GM12878 (cell line): ENCODE results near the gene LARP1B. TPM values are rescaled to one million over a fixed set of nuclear protein-coding genes. Genes with fewer than 3 reads are reported as not detected.
"Not testable (repeated sequence)": the region's sequence is repeated elsewhere in the genome, so short reads cannot be mapped to it uniquely, and the experiment has no call there.

Source experiments
- ATAC-seq: fragments of 200-7000 bp; cut with Tn5 transposase; 3 replicates; pipeline ENCODE4 v1.9.1; 2020; ENCODE audit warnings: mild to moderate bottlenecking, moderate library complexity
- BruUV-seq: library from RNA; stranded (reverse); fragments of 400-500 nt; replicated peaks from 2 replicates; lab custom pipeline; 2021; lab: Mats Ljungman, UMichigan
- CTCF ChIA-PET: fragments of 300-600 bp; sonication (Branson Sonifier 250); formaldehyde crosslinking; extraction: SDS; loops from one replicate; lab custom pipeline; 2021; ENCODE audit warnings: inconsistent platforms; lab: Yijun Ruan, JAX
- POLR2A ChIA-PET: fragments of 350-600 bp; formaldehyde crosslinking; extraction: SDS; loops from one replicate; lab custom pipeline; 2021; ENCODE audit warnings: inconsistent platforms; lab: Charles Lee
- RAD21 ChIA-PET: fragments of 300-600 bp; sonication (Branson Sonifier 250); formaldehyde crosslinking; loops from one replicate; lab custom pipeline; 2023; ENCODE audit warnings: antibody characterized with exemption; ENCODE audit not compliant: unreplicated experiment; lab: Charles Lee
- SMC1A ChIA-PET: fragments of 300-600 bp; sonication (Branson Sonifier 250); formaldehyde crosslinking; loops from one replicate; lab custom pipeline; 2023; ENCODE audit not compliant: unreplicated experiment, uncharacterized antibody; lab: Charles Lee
- DNase-seq: peaks from one replicate; pipeline ENCODE4 v3.0.0-alpha.2; 2011; ENCODE audit warnings: low read depth, low spot score
- FAIRE-seq: peaks from 3 replicates; lab custom pipeline; 2011; peaks lifted over from hg19 to GRCh38; lab: Jason Lieb, UNC
- H2AFZ ChIP-seq: 2 replicates; pipeline ENCODE4 v1.6.0; 2011; ENCODE audit warnings: low read depth, low read length, control low read depth; ENCODE audit not compliant: control insufficient read depth
- H3K27ac ChIP-seq: 2 replicates; pipeline ENCODE4 v1.5.1; 2011; ENCODE audit warnings: control low read depth; ENCODE audit not compliant: control insufficient read depth, insufficient read depth
- H3K27me3 ChIP-seq, 2 experiments: replicated peaks in 1 of 2; 2 replicates each; pipeline versions ENCODE4 v1.6.0 to v1.6.1; 2011; ENCODE audit warnings: low read length in 1 of 2; ENCODE audit not compliant: control insufficient read depth in 2 of 2, insufficient read depth in 2 of 2
- H3K36me3 ChIP-seq, 2 experiments: 2 replicates each; pipeline ENCODE4 v1.5.1; 2011; ENCODE audit warnings: low read length in 1 of 2; ENCODE audit not compliant: control insufficient read depth in 2 of 2, insufficient read depth in 2 of 2
- H3K4me1 ChIP-seq: 2 replicates; pipeline ENCODE4 v1.6.1; 2011; ENCODE audit warnings: mild to moderate bottlenecking, low read length, moderate library complexity, mixed read lengths; ENCODE audit not compliant: control insufficient read depth, insufficient read depth
- H3K4me2 ChIP-seq: 2 replicates; pipeline ENCODE4 v1.6.0; 2011; ENCODE audit warnings: control low read depth; ENCODE audit not compliant: control insufficient read depth, insufficient read depth
- H3K4me3 ChIP-seq: fragments of 200-600 bp; sonication (generic); 2 replicates; pipeline ENCODE4 v1.5.1; 2016
- H3K79me2 ChIP-seq: 2 replicates; pipeline ENCODE4 v1.6.0; 2011; ENCODE audit warnings: low read length; ENCODE audit not compliant: control insufficient read depth, insufficient read depth
- H3K9ac ChIP-seq: 2 replicates; pipeline ENCODE4 v1.8.0; 2011; ENCODE audit warnings: low read length, control low read depth, mixed read lengths; ENCODE audit not compliant: control insufficient read depth, insufficient read depth
- H3K9me3 ChIP-seq: replicated peaks from 3 replicates; pipeline ENCODE4 v1.5.1; 2011; ENCODE audit warnings: mild to moderate bottlenecking, low read length; ENCODE audit not compliant: control insufficient read depth, insufficient read depth
- H4K20me1 ChIP-seq: 2 replicates; pipeline ENCODE4 v1.6.0; 2011; ENCODE audit not compliant: control insufficient read depth, insufficient read depth
- WGBS: methylation state at CpG from one replicate; pipeline ENCODE4 v1.1.6; 2016; ENCODE audit warnings: low lambda C conversion rate; ENCODE audit not compliant: insufficient replicate concordance, insufficient coverage; ENCODE audit errors: missing lambda C conversion rate; 5-methylcytosine and 5-hydroxymethylcytosine counted together
- in situ Hi-C: fragments of 300-500 bp; cut with MboI; formaldehyde crosslinking; loops from 9 replicates; pipeline ENCODE4 v1.14.3; 2018; ENCODE audit warnings: mixed read lengths
- intact Hi-C: fragments of 100-400 bp; cut with micrococcal nuclease; formaldehyde crosslinking; loops from one replicate; pipeline ENCODE4 v1.14.2; 2022; ENCODE audit not compliant: unreplicated experiment
- polyA plus RNA-seq, 11 experiments: library from polyadenylated mRNA; depleted of rRNA in 4 of 11; unstranded in 6 of 11; stranded (reverse) in 5 of 11; fragments of >200 nt; fragmentation: Nextera tagmentation in 4 of 11; fragmentation: Illumina TruSeq in 1 of 11; extraction: Ambion mirVana in 4 of 11; extraction: Trizol in 1 of 11; gene quantifications; 1 replicate in 1 of 11; 2 replicates in 10 of 11; pipeline versions ENCODE4 v1.2.1 to v1.2.3, GENCODE V29; 2011 to 2016; ENCODE audit warnings: inconsistent platforms in 2 of 11, missing spikeins in 2 of 11, low read depth in 1 of 11
- total RNA-seq, 4 experiments: library from RNA; depleted of rRNA in 3 of 4; stranded (reverse); fragments of >200 nt in 3 of 4; fragmentation: Illumina TruSeq in 1 of 4; extraction: Trizol in 1 of 4; gene quantifications; 2 replicates each; pipeline versions ENCODE4 v1.2.1 to v1.2.3, GENCODE V29; 2013 to 2021

LARP1B gene
- total and polyA plus RNA-seq, 10 of the 15 experiments (the other 5 are each of a cell fraction or from before 2014, with no cell fraction given) = 9.2 to 30.9 (median 14.7) TPM

DNA sequence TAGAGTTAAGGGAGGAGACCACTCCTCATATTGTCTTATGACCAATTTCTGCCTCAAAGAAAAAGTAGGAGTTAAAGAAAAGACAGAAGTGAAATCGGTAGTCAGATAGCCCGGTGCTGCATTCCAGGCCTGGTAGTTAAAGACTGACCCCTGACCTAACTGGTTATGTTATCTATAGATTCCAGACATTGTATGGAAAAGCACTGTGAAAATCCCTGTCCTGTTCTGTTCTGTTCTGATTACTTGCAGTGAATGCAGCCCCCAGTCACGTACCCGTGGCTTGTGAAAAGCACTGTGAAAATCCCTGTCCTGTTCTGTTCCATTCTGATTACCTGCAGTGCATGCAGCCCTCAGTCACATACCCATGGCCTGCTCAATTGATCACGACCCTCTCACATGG is 198.8 kb downstream of the LARP1B start:
- H3K4me1 ChIP-seq, DNase-seq, H3K4me3 ChIP-seq, H3K27me3 ChIP-seq, H3K36me3 ChIP-seq, in situ Hi-C loops, H3K4me2 ChIP-seq, H2AFZ ChIP-seq, RAD21 ChIA-PET, H3K79me2 ChIP-seq, H3K27ac ChIP-seq, BruUV-seq, intact Hi-C loops, SMC1A ChIA-PET, CTCF ChIA-PET, H3K9me3 ChIP-seq, H4K20me1 ChIP-seq, FAIRE-seq, ATAC-seq, H3K9ac ChIP-seq, POLR2A ChIA-PET: not testable (repeated sequence)
- WGBS = 68% methylated on average over 5 of the region's 5 CpGs

Other genes starting within 250 kb of the LARP1B start
- 49.1 and 49.2 TPM in 2 replicates for gene PLK4, start 180.4 kb upstream of the LARP1B start, total RNA-seq (2014; rRNA removed)
- gene PLK4, start 180.4 kb upstream of the LARP1B start, total RNA-seq (2014; rRNA removed; fragmentation: Illumina TruSeq; extraction: Trizol) = 40.1 and 46.4 TPM in 2 replicates
- gene PLK4, start 180.4 kb upstream of the LARP1B start, total RNA-seq (2021) = 34.7 and 34.8 TPM in 2 replicates
- gene PLK4, start 180.4 kb upstream of the LARP1B start, polyA plus RNA-seq (2011; rRNA removed) = 54.9 and 90.6 TPM in 2 replicates
- gene PLK4, start 180.4 kb upstream of the LARP1B start, polyA plus RNA-seq (2014; fragmentation: Illumina TruSeq; extraction: Trizol) = 48.4 and 65.1 TPM in 2 replicates
- gene PLK4, start 180.4 kb upstream of the LARP1B start, polyA plus RNA-seq (2014; fragmentation: Nextera tagmentation; extraction: Ambion mirVana) = 10 to 100 TPM; 16.6 to 17.5 TPM
- 55.3 and 61.1 TPM in 2 replicates for gene PLK4, start 180.4 kb upstream of the LARP1B start, polyA plus RNA-seq (2014; rRNA removed)
- 10 to 100 TPM; 44.4 to 45.3 TPM for gene PLK4, start 180.4 kb upstream of the LARP1B start, polyA plus RNA-seq (2016; fragmentation: Nextera tagmentation; extraction: Ambion mirVana)
- gene MFSD8, start 96.1 kb upstream of the LARP1B start, total RNA-seq (2014; rRNA removed) = 19.4 and 21.7 TPM in 2 replicates
- 18.4 and 18.6 TPM in 2 replicates for gene MFSD8, start 96.1 kb upstream of the LARP1B start, total RNA-seq (2014; rRNA removed; fragmentation: Illumina TruSeq; extraction: Trizol)
- 13.5 and 17.0 TPM in 2 replicates for gene MFSD8, start 96.1 kb upstream of the LARP1B start, total RNA-seq (2021)
- 27.7 and 45.4 TPM in 2 replicates for gene MFSD8, start 96.1 kb upstream of the LARP1B start, polyA plus RNA-seq (2011; rRNA removed)
- gene MFSD8, start 96.1 kb upstream of the LARP1B start, polyA plus RNA-seq (2014; fragmentation: Illumina TruSeq; extraction: Trizol) = 12.7 and 15.8 TPM in 2 replicates
- gene MFSD8, start 96.1 kb upstream of the LARP1B start, polyA plus RNA-seq (2014; fragmentation: Nextera tagmentation; extraction: Ambion mirVana) = 10 to 100 TPM; 18.2 to 29.9 TPM
- gene MFSD8, start 96.1 kb upstream of the LARP1B start, polyA plus RNA-seq (2014; rRNA removed) = 11.2 and 13.2 TPM in 2 replicates
- 10 to 100 TPM; 16.8 to 18.8 TPM for gene MFSD8, start 96.1 kb upstream of the LARP1B start, polyA plus RNA-seq (2016; fragmentation: Nextera tagmentation; extraction: Ambion mirVana)
- 9.2 and 12.9 TPM in 2 replicates for gene ABHD18, start 95.9 kb upstream of the LARP1B start, total RNA-seq (2014; rRNA removed)
- 13.5 and 14.6 TPM in 2 replicates for gene ABHD18, start 95.9 kb upstream of the LARP1B start, total RNA-seq (2014; rRNA removed; fragmentation: Illumina TruSeq; extraction: Trizol)
- gene ABHD18, start 95.9 kb upstream of the LARP1B start, total RNA-seq (2021) = 10.4 and 11.1 TPM in 2 replicates
- 10.1 and 16.3 TPM in 2 replicates for gene ABHD18, start 95.9 kb upstream of the LARP1B start, polyA plus RNA-seq (2011; rRNA removed)
- 13.3 and 17.7 TPM in 2 replicates for gene ABHD18, start 95.9 kb upstream of the LARP1B start, polyA plus RNA-seq (2014; fragmentation: Illumina TruSeq; extraction: Trizol)
- gene ABHD18, start 95.9 kb upstream of the LARP1B start, polyA plus RNA-seq (2014; fragmentation: Nextera tagmentation; extraction: Ambion mirVana) = 1 to 10 TPM; 3.4 to 3.5 TPM
- gene ABHD18, start 95.9 kb upstream of the LARP1B start, polyA plus RNA-seq (2014; rRNA removed) = 7.3 and 8.3 TPM in 2 replicates
- gene ABHD18, start 95.9 kb upstream of the LARP1B start, polyA plus RNA-seq (2016; fragmentation: Nextera tagmentation; extraction: Ambion mirVana) = 10 to 100 TPM in 1 of 2 experiments, 1 to 10 TPM in 1; 8.7 to 11.6 TPM
- gene PGRMC2, start 226.5 kb downstream of the LARP1B start, total RNA-seq (2014; rRNA removed) = 6.3 and 7.0 TPM in 2 replicates
- 11.5 TPM in 2 replicates for gene PGRMC2, start 226.5 kb downstream of the LARP1B start, total RNA-seq (2014; rRNA removed; fragmentation: Illumina TruSeq; extraction: Trizol)
- 27.5 and 30.2 TPM in 2 replicates for gene PGRMC2, start 226.5 kb downstream of the LARP1B start, total RNA-seq (2021)
- 11.0 and 21.5 TPM in 2 replicates for gene PGRMC2, start 226.5 kb downstream of the LARP1B start, polyA plus RNA-seq (2011; rRNA removed)
- gene PGRMC2, start 226.5 kb downstream of the LARP1B start, polyA plus RNA-seq (2014; fragmentation: Illumina TruSeq; extraction: Trizol) = 38.4 and 57.5 TPM in 2 replicates
- 10 to 100 TPM in 1 of 2 experiments, 1 to 10 TPM in 1; 7.0 to 12.5 TPM for gene PGRMC2, start 226.5 kb downstream of the LARP1B start, polyA plus RNA-seq (2014; fragmentation: Nextera tagmentation; extraction: Ambion mirVana)
- 9.0 and 10.2 TPM in 2 replicates for gene PGRMC2, start 226.5 kb downstream of the LARP1B start, polyA plus RNA-seq (2014; rRNA removed)
- 10 to 100 TPM; 23.8 to 25.4 TPM for gene PGRMC2, start 226.5 kb downstream of the LARP1B start, polyA plus RNA-seq (2016; fragmentation: Nextera tagmentation; extraction: Ambion mirVana)